ENCODE data around the gene FUBP1. TPM values are rescaled to one million over a fixed set of nuclear protein-coding genes. Genes with fewer than 3 reads are reported as not detected.

Gene FUBP1
- total RNA-seq, 2 experiments from 2014 or later, result 234 to 301 TPM

GRCh38 chr1:77978293-77978968 lies 441 bp downstream of the FUBP1 start:
- peak; percentile 94 for DNase-seq (ENCODE audit: low spot score)
- intact Hi-C loops (cut with micrococcal nuclease; ENCODE audit: unreplicated experiment), result loop anchor here (1.0 kb wide), 1 partner anchor 295 kb away; no protein-coding TSS in a partner anchor
- peak overlapping the region; percentile 90 for H3K4me2 ChIP-seq (ENCODE audit: low read length)
- no peaks in the 10 kb centered on the region for H3K9me2 ChIP-seq (ENCODE audit: insufficient read depth, low read length)
- TSS peak; percentile 79 for BruUV-seq (replicated peaks)
- H3K79me2 ChIP-seq (ENCODE audit: insufficient read depth, low read depth, low read length), result peaks cover 88% of the 10 kb centered on the region
- CTCF ChIA-PET (ENCODE audit: unreplicated experiment), result interaction anchor here (1.0 to 1.2 kb wide), 3 partner anchors 13 to 27 kb away, joined by 3 to 5 read pairs (median 4); partner anchors contain the start of gene DNAJB4
- peak overlapping the region; percentile 90 for H3K27ac ChIP-seq (ENCODE audit: low read depth, low read length, poor library complexity, severe bottlenecking)
- no peak for TF ChIP-seq CTCF (conservative IDR thresholded peaks at IDR 0.05; ENCODE audit: low read length)
- TF ChIP-seq EZH2phosphoT487 (IDR thresholded peaks at IDR 0.05; ENCODE audit: borderline replicate concordance, low read depth, low read length), result no peak
- H3K4me3 ChIP-seq (ENCODE audit: low read depth, low read length, poor library complexity, severe bottlenecking), result peak overlapping the region; percentile 87
- peaks cover 47% of the 10 kb centered on the region for H4K20me1 ChIP-seq (ENCODE audit: insufficient read depth, low read length)
- peaks cover 66% of the 10 kb centered on the region for H3K36me3 ChIP-seq (ENCODE audit: insufficient read depth, low read length)
- H3K4me1 ChIP-seq (ENCODE audit: insufficient read depth, low read length, poor library complexity, severe bottlenecking), result peaks cover 44% of the 10 kb centered on the region
- peak overlapping the region; percentile 38; the same call in 1 of the 2 replicates for H2AFZ ChIP-seq (ENCODE audit: low read length)
- H3K9me3 ChIP-seq (ENCODE audit: low read length), result no peaks in the 10 kb centered on the region
- POLR2A ChIA-PET, result interaction anchor here (0.7 to 5.6 kb wide), 18 partner anchors 10 to 297 kb away, joined by 3 to 193 read pairs (median 5); partner anchors contain the start of gene DNAJB4

- CTCF ChIA-PET (ENCODE audit: unreplicated experiment), result interaction anchor here (1.0 to 1.2 kb wide), 3 partner anchors 13 to 27 kb away, joined by 3 to 5 read pairs (median 4); partner anchors contain the start of gene DNAJB4
- peak overlapping the region; percentile 87 for H3K4me3 ChIP-seq (ENCODE audit: low read depth, low read length, poor library complexity, severe bottlenecking)
- H3K79me2 ChIP-seq (ENCODE audit: insufficient read depth, low read depth, low read length), result peaks cover 93% of the 10 kb centered on the region
- no peaks in the 10 kb centered on the region for H3K9me2 ChIP-seq (ENCODE audit: insufficient read depth, low read length)
- H4K20me1 ChIP-seq (ENCODE audit: insufficient read depth, low read length), result peaks cover 47% of the 10 kb centered on the region
- TF ChIP-seq CTCF (conservative IDR thresholded peaks at IDR 0.05; ENCODE audit: low read length) (no peak), EZH2phosphoT487 (IDR thresholded peaks at IDR 0.05; ENCODE audit: borderline replicate concordance, low read depth, low read length) (no peak)
- intact Hi-C loops (cut with micrococcal nuclease; ENCODE audit: unreplicated experiment), result loop anchor here (1.0 to 2.0 kb wide), 2 partner anchors 27 to 295 kb away; no protein-coding TSS in a partner anchor
- POLR2A ChIA-PET, result interaction anchor here (0.8 to 5.6 kb wide), 12 partner anchors 10 to 297 kb away, joined by 3 to 193 read pairs (median 6); partner anchors contain the start of gene DNAJB4
- H3K36me3 ChIP-seq (ENCODE audit: insufficient read depth, low read length), result peaks cover 71% of the 10 kb centered on the region
- BruUV-seq (replicated peaks), result no TSS peak
- H2AFZ ChIP-seq (ENCODE audit: low read length), result no peak overlapping the region
- DNase-seq (ENCODE audit: low spot score), result no peak
- no peaks in the 10 kb centered on the region for H3K9me3 ChIP-seq (ENCODE audit: low read length)
- peaks cover 44% of the 10 kb centered on the region for H3K4me1 ChIP-seq (ENCODE audit: insufficient read depth, low read length, poor library complexity, severe bottlenecking)
- peak overlapping the region; percentile 90 for H3K4me2 ChIP-seq (ENCODE audit: low read length)
- H3K27ac ChIP-seq (ENCODE audit: low read depth, low read length, poor library complexity, severe bottlenecking), result peak overlapping the region; percentile 90
Measured at GRCh38 chr1:77977989-77978292, 931 bp downstream of the FUBP1 start.

Data from OCI-LY7 (cell line).